K562 (cell line): ENCODE data around the gene TNN. TPM values are rescaled to one million over a fixed set of nuclear protein-coding genes. Genes with fewer than 3 reads are reported as not detected.

Experiments
- ARID1B ChIP-seq: fragments of 450-650 bp; IDR thresholded peaks from 2 replicates; pipeline ENCODE4 v1.6.1; 2016; ENCODE audit warnings: antibody characterized with exemption, mild to moderate bottlenecking, inconsistent platforms
- ARID4B ChIP-seq: sonication (generic); formaldehyde crosslinking; IDR thresholded peaks from 2 replicates; pipeline ENCODE4 v1.8.0; 2022; ENCODE audit warnings: mild to moderate bottlenecking, missing genetic modification reagents
- BACH1 ChIP-seq: fragments of 200-800 bp; sonication (Bioruptor generic); IDR thresholded peaks from 2 replicates; pipeline ENCODE4 v1.6.1; 2016; ENCODE audit warnings: missing genetic modification characterization, missing compliant biosample characterization
- EP400 ChIP-seq: fragments of 450-650 bp; IDR thresholded peaks from 2 replicates; pipeline ENCODE4 v1.6.1; 2017; ENCODE audit warnings: antibody characterized with exemption, mild to moderate bottlenecking, moderate library complexity
- FOXA3 ChIP-seq, 2 experiments: fragments of 450-650 bp in 1 of 2; sonication (generic) in 1 of 2; formaldehyde crosslinking; IDR thresholded peaks in 1 of 2; conservative IDR thresholded peaks in 1 of 2; 2 replicates each; pipeline versions ENCODE4 v1.4.0 to v1.8.0; 2020 to 2022; ENCODE audit warnings: mild to moderate bottlenecking in 2 of 2, missing genetic modification reagents in 1 of 2
- GABPA ChIP-seq: fragments of 200-800 bp; sonication (Bioruptor generic); conservative IDR thresholded peaks from 2 replicates; pipeline ENCODE4 v1.6.1; 2016; ENCODE audit warnings: low read depth, missing genetic modification characterization, missing compliant biosample characterization
- GTF3C2 ChIP-seq: IDR thresholded peaks from 3 replicates; pipeline ENCODE4 v1.6.1; 2011; ENCODE audit warnings: borderline replicate concordance, mild to moderate bottlenecking, moderate library complexity; ENCODE audit not compliant: insufficient read length; ENCODE audit errors: extremely low read depth
- PPARD ChIP-seq: fragments of 250-450 bp; sonication (Bioruptor Pico); IDR thresholded peaks from 2 replicates; pipeline ENCODE4 v1.8.0; 2022; ENCODE audit warnings: inconsistent platforms, mild to moderate bottlenecking, moderate library complexity
- SMAD2 ChIP-seq: fragments of 150-350 bp; IDR thresholded peaks from 2 replicates; pipeline ENCODE4 v1.6.1; 2014; ENCODE audit warnings: low read depth, mild to moderate bottlenecking, low read length
- ZBTB17 ChIP-seq: fragments of 450-650 bp; formaldehyde crosslinking; IDR thresholded peaks from 2 replicates; pipeline ENCODE4 v1.4.0; 2020; ENCODE audit warnings: mild to moderate bottlenecking
- ZBTB33 ChIP-seq: sonication (generic); formaldehyde crosslinking; IDR thresholded peaks from 2 replicates; pipeline ENCODE4 v1.8.1; 2023; ENCODE audit warnings: mild to moderate bottlenecking, missing genetic modification reagents
- ZNF124 ChIP-seq: sonication (generic); formaldehyde crosslinking; IDR thresholded peaks from 2 replicates; pipeline ENCODE4 v1.8.1; 2022; ENCODE audit warnings: missing genetic modification reagents
- ZNF23 ChIP-seq: fragments of 250-450 bp; sonication (Bioruptor Pico); IDR thresholded peaks from 2 replicates; pipeline ENCODE4 v1.4.0; 2020; ENCODE audit warnings: mild to moderate bottlenecking
- ZNF395 ChIP-seq: fragments of 200-800 bp; sonication (Bioruptor generic); IDR thresholded peaks from 2 replicates; pipeline ENCODE4 v1.6.1; 2017; ENCODE audit warnings: missing genetic modification characterization, missing compliant biosample characterization
- polyA plus RNA-seq, 8 experiments: library from polyadenylated mRNA; depleted of rRNA in 4 of 8; stranded (reverse) in 5 of 8; unstranded in 3 of 8; fragments of >200 nt; fragmentation: Nextera tagmentation in 2 of 8; fragmentation: Illumina TruSeq in 1 of 8; extraction: Ambion mirVana in 2 of 8; extraction: Trizol in 1 of 8; gene quantifications; 2 replicates each; pipeline versions ENCODE4 v1.2.1 to v1.2.3, GENCODE V29; 2011 to 2014; ENCODE audit warnings: inconsistent platforms in 1 of 8, missing spikeins in 1 of 8
- total RNA-seq, 7 experiments: library from RNA; depleted of rRNA in 6 of 7; stranded (reverse); fragments of >200 nt in 6 of 7; fragmentation: Illumina TruSeq in 2 of 7; extraction: Trizol in 2 of 7; gene quantifications; 2 replicates each; pipeline versions ENCODE4 v1.2.1 to v1.2.3, GENCODE V29; 2011 to 2021; ENCODE audit warnings: low replicate concordance in 1 of 7
- TF ChIP-seq, protein P1 (sequence below), 2 experiments: fragments of 200-800 bp in 1 of 2; sonication (Bioruptor generic) in 1 of 2; sonication (generic) in 1 of 2; formaldehyde crosslinking in 1 of 2; IDR thresholded peaks in 1 of 2; conservative IDR thresholded peaks in 1 of 2; 2 replicates each; pipeline versions ENCODE4 v1.5.0 to v1.6.1; 2016 to 2020; ENCODE audit warnings: missing compliant biosample characterization in 1 of 2, missing genetic modification characterization in 1 of 2, missing genetic modification reagents in 1 of 2

Gene TNN
- total and polyA plus RNA-seq, 9 of the 15 experiments (the other 6 are each of a cell fraction or from before 2014, with no cell fraction given) = 0.01 to 0.09 (median 0.07) TPM; not detected in 4

GRCh38 chr1:175188936-175189335 is 121.3 kb downstream of the TNN start (continued):
- 0 out of 4 replicates have a peak, but pooled peaks of 1 of the 2 experiments have one; percentile 40 for TF ChIP-seq FOXA3 (CRISPR knock-in tag; conservative IDR thresholded peaks at IDR 0.05 in 1 of 2, IDR thresholded peaks at IDR 0.05 in 1 of 2)
- TF ChIP-seq ARID1B = peak; percentile 56
- 0 out of 2 replicates have a peak, but pooled peaks have one; percentile 18 for TF ChIP-seq EP400
- no peak for TF ChIP-seq ZBTB17 (CRISPR knock-in tag)
- no peak for TF ChIP-seq ZNF124
- no peak for TF ChIP-seq ARID4B (CRISPR knock-in tag)
- no peak for TF ChIP-seq GTF3C2
- no peak for TF ChIP-seq ZBTB33 (CRISPR knock-in tag)
- TF ChIP-seq BACH1 (tag) = peak; percentile 55; the same call in 1 of the 2 replicates
- peak; percentile 58 for TF ChIP-seq GABPA (tag)
- no peak for TF ChIP-seq SMAD2
- TF ChIP-seq ZNF395 (CRISPR knock-in tag) = 0 out of 2 replicates have a peak, but pooled peaks have one; percentile 45
- no peak for TF ChIP-seq ZNF23 (CRISPR knock-in tag)
- no peak for TF ChIP-seq PPARD (CRISPR knock-in tag)
- TF ChIP-seq, protein P1, sequence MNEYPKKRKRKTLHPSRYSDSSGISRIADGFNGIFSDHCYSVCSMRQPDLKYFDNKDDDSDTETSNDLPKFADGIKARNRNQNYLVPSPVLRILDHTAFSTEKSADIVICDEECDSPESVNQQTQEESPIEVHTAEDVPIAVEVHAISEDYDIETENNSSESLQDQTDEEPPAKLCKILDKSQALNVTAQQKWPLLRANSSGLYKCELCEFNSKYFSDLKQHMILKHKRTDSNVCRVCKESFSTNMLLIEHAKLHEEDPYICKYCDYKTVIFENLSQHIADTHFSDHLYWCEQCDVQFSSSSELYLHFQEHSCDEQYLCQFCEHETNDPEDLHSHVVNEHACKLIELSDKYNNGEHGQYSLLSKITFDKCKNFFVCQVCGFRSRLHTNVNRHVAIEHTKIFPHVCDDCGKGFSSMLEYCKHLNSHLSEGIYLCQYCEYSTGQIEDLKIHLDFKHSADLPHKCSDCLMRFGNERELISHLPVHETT (CRISPR knock-in tag; conservative IDR thresholded peaks at IDR 0.05 in 1 of 2, IDR thresholded peaks at IDR 0.05 in 1 of 2) = no peak
